Esophagus squamous epithelium (tissue), 5 donors: ENCODE data around the gene CADM1. TPM values are rescaled to one million over a fixed set of nuclear protein-coding genes. Genes with fewer than 3 reads are reported as not detected.

Source experiments
- DNase-seq: peaks from one replicate; lab custom pipeline; 2025; lab: John Stamatoyannopoulos, UW
- H3K27ac ChIP-seq, 4 donors: fragments of 200-600 bp; sonication (generic); one replicate each; pipeline ENCODE4 v1.5.1; 2016 to 2019; ENCODE audit warnings: mild to moderate bottlenecking in 1 of 4
- H3K27me3 ChIP-seq, 4 donors: fragments of 200-600 bp; sonication (generic); 1 replicate in 3 of 4; 2 replicates in 1 of 4; pipeline versions ENCODE4 v1.5.1 to v1.6.0; 2017 to 2021; ENCODE audit warnings: antibody characterized with exemption in 1 of 4
- H3K36me3 ChIP-seq, 3 donors: fragments of 200-600 bp; sonication (generic); one replicate each; pipeline ENCODE4 v1.5.1; 2016 to 2019
- H3K4me1 ChIP-seq, 3 donors: fragments of 200-600 bp; sonication (generic); one replicate each; pipeline ENCODE4 v1.5.1; 2017 to 2019
- H3K4me3 ChIP-seq, 4 donors: fragments of 200-600 bp; sonication (generic); 1 replicate in 3 of 4; 2 replicates in 1 of 4; pipeline ENCODE4 v1.5.1; 2016 to 2019; ENCODE audit warnings: mild to moderate bottlenecking in 2 of 4, moderate library complexity in 1 of 4
- H3K9me3 ChIP-seq, 3 donors: fragments of 200-600 bp; sonication (generic); one replicate each; pipeline ENCODE4 v1.5.1; 2016 to 2019
- CTCF ChIP-seq, 6 experiments: fragments of 450-650 bp in 4 of 6; fragments of 200-600 bp in 2 of 6; sonication (generic) in 2 of 6; IDR thresholded peaks; one replicate each; pipeline ENCODE4 v1.5.1; 2016 to 2019; ENCODE audit warnings: antibody characterized with exemption in 6 of 6, mild to moderate bottlenecking in 4 of 6, moderate library complexity in 4 of 6
- POLR2A ChIP-seq, 4 donors: fragments of 450-650 bp; IDR thresholded peaks; one replicate each; pipeline ENCODE4 v1.6.1; 2017; ENCODE audit warnings: antibody characterized with exemption in 4 of 4, mild to moderate bottlenecking in 4 of 4, moderate library complexity in 3 of 4
- WGBS, 2 donors: methylation state at CpG; one replicate each; pipeline ENCODE4 v1.1.5; 2018; 5-methylcytosine and 5-hydroxymethylcytosine counted together
- intact Hi-C: fragments of 100-400 bp; cut with DNase I; formaldehyde crosslinking; loops from one replicate; pipeline ENCODE4 v1.15.0; 2022
- total RNA-seq, 4 donors: library from RNA; depleted of rRNA; stranded (reverse); fragments of >200 nt; gene quantifications; one replicate each; pipeline ENCODE4 v1.1.0, GENCODE V29; 2016
- donor health status: DM: yes; HTN: yes; CAD: no.

CADM1 gene
- total RNA-seq, 4 donors from 2014 or later = 1.7 to 15.1 (median 8.3) TPM

GRCh38 chr11:115238086-115238485 lies 266.1 kb downstream of the CADM1 start:
- Histone ChIP-seq H3K27ac (no peak overlapping the region), H3K4me1 (no peaks in the 10 kb centered on the region), H3K4me3 (no peak overlapping the region), H3K27me3 (no peaks in the 10 kb centered on the region), H3K9me3 (no peaks in the 10 kb centered on the region), H3K36me3 (no peaks in the 10 kb centered on the region)
- 73 to 80% methylated on average over 4 of the region's 4 CpGs for WGBS, 2 donors
- no peak for DNase-seq
- TF ChIP-seq POLR2A (IDR thresholded peaks at IDR 0.05) (no peak), CTCF (IDR thresholded peaks at IDR 0.05) (no peak)
- intact Hi-C loops = no loop called here

GRCh38 chr11:115237578-115237977 lies 266.6 kb downstream of the CADM1 start:
- intact Hi-C loops = no loop called here
- DNase-seq = no peak
- H3K4me3 ChIP-seq = no peak overlapping the region
- TF ChIP-seq CTCF (IDR thresholded peaks at IDR 0.05) (no peak), POLR2A (IDR thresholded peaks at IDR 0.05) (no peak)
- H3K4me1 ChIP-seq = no peaks in the 10 kb centered on the region
- H3K36me3 ChIP-seq = no peaks in the 10 kb centered on the region
- WGBS, 2 donors = 80 to 94% methylated on average over 3 of the region's 3 CpGs
- no peaks in the 10 kb centered on the region for H3K9me3 ChIP-seq
- no peaks in the 10 kb centered on the region for H3K27me3 ChIP-seq
- H3K27ac ChIP-seq = no peak overlapping the region

GRCh38 chr11:115234794-115235193 lies 269.4 kb downstream of the CADM1 start:
- TF ChIP-seq CTCF (IDR thresholded peaks at IDR 0.05) (no peak), POLR2A (IDR thresholded peaks at IDR 0.05) (no peak)
- 95 to 98% methylated on average over 4 of the region's 4 CpGs for WGBS, 2 donors

GRCh38 chr11:115226556-115226955 lies 277.7 kb downstream of the CADM1 start:
- no peak overlapping the region for H3K27ac ChIP-seq
- TF ChIP-seq POLR2A (IDR thresholded peaks at IDR 0.05) (no peak), CTCF (IDR thresholded peaks at IDR 0.05) (no peak)
- intact Hi-C loops = no loop called here
- DNase-seq = no peak
- peaks cover 0 to 5% (median 0%) of the 10 kb centered on the region in 3 donors for H3K36me3 ChIP-seq
- H3K9me3 ChIP-seq = no peaks in the 10 kb centered on the region
- H3K27me3 ChIP-seq = no peaks in the 10 kb centered on the region
- 80 to 93% methylated on average over 2 of the region's 2 CpGs for WGBS, 2 donors
- H3K4me1 ChIP-seq = no peaks in the 10 kb centered on the region
- H3K4me3 ChIP-seq = no peak overlapping the region

More at GRCh38 chr11:115234794-115235193, 269.4 kb downstream of the CADM1 start:
- DNase-seq = no peak
- H3K4me3 ChIP-seq = no peak overlapping the region
- no peaks in the 10 kb centered on the region for H3K36me3 ChIP-seq
- no peak overlapping the region for H3K27ac ChIP-seq
- intact Hi-C loops = no loop called here
- no peaks in the 10 kb centered on the region for H3K4me1 ChIP-seq
- no peaks in the 10 kb centered on the region for H3K27me3 ChIP-seq
- no peaks in the 10 kb centered on the region for H3K9me3 ChIP-seq

GRCh38 chr11:115224551-115224950 lies 279.7 kb downstream of the CADM1 start:
- no peaks in the 10 kb centered on the region for H3K4me1 ChIP-seq
- H3K27me3 ChIP-seq = no peaks in the 10 kb centered on the region
- intact Hi-C loops = no loop called here
- no peak overlapping the region for H3K27ac ChIP-seq
- peaks cover 0 to 5% (median 0%) of the 10 kb centered on the region in 3 donors for H3K36me3 ChIP-seq
- WGBS, 2 donors = 63 to 84% methylated on average over 4 of the region's 4 CpGs
- no peak overlapping the region for H3K4me3 ChIP-seq
- TF ChIP-seq POLR2A (IDR thresholded peaks at IDR 0.05) (no peak), CTCF (IDR thresholded peaks at IDR 0.05) (no peak)
- DNase-seq = no peak
- no peaks in the 10 kb centered on the region for H3K9me3 ChIP-seq
